ENCODE measurements around the gene RNF111. TPM values are rescaled to one million over a fixed set of nuclear protein-coding genes. Genes with fewer than 3 reads are reported as not detected.

The RNF111 gene
- polyA plus RNA-seq, 1 donor (not counting 4 experiments of a cell fraction or from before 2014, with no cell fraction given) = 27.4 TPM

DNA sequence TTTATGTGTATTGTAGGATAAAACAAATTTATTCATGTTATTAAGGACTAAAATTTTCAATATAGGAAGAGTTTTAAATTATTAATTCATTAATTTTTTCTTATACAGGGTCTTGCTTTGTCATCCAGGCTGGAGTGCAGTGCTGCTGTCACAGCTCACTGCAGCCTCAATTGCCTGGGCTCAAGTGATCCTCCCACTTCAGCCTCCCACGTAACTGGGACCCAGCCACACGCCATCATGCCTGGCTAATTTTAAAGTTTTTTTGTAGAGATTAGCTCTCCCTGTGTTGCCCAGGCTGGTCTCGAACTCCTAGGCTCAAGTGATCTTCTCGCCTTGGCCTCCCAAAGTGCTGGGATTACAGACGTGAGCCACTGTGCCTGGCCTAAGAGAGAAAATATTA lies 132.2 kb downstream of the RNF111 start:
- no peak overlapping the region for H3K9ac ChIP-seq (ENCODE audit: control insufficient read depth, extremely low read depth, insufficient read depth, low read length)
- dilution Hi-C loops (cut with MboI; ENCODE audit: extremely low pct_ligation_motif_present, low sequenced_read_pairs) = no loop called here
- no peak overlapping the region for H3K4me2 ChIP-seq (ENCODE audit: control insufficient read depth, extremely low read depth, insufficient read depth, low read depth, low read length)
- H3K79me2 ChIP-seq (ENCODE audit: control insufficient read depth, insufficient read depth, low read length) = no peaks in the 10 kb centered on the region
- no peak overlapping the region for H3K4me3 ChIP-seq (ENCODE audit: control insufficient read depth in 2 of 3, extremely low read depth in 1 of 3, insufficient read depth in 2 of 3, low read depth in 1 of 3, low read length in 3 of 3)
- H4K20me1 ChIP-seq (ENCODE audit: control insufficient read depth, extremely low read depth, insufficient read depth, low read length) = no peaks in the 10 kb centered on the region
- no peaks in the 10 kb centered on the region for H3K4me1 ChIP-seq (ENCODE audit: control insufficient read depth, extremely low read depth, insufficient read depth, low read length)
- H3K9me1 ChIP-seq (ENCODE audit: control insufficient read depth, extremely low read depth, insufficient read depth, low read length) = no peaks in the 10 kb centered on the region
- no peaks in the 10 kb centered on the region for H3K27me3 ChIP-seq (ENCODE audit: control insufficient read depth, extremely low read depth, insufficient read depth, low read length)
- H3K36me3 ChIP-seq (ENCODE audit: control insufficient read depth in 2 of 2, extremely low read depth in 1 of 2, insufficient read depth in 2 of 2, low read length in 2 of 2) = peaks cover 12 to 42% of the 10 kb centered on the region in 2 experiments
- TF ChIP-seq, protein P1, sequence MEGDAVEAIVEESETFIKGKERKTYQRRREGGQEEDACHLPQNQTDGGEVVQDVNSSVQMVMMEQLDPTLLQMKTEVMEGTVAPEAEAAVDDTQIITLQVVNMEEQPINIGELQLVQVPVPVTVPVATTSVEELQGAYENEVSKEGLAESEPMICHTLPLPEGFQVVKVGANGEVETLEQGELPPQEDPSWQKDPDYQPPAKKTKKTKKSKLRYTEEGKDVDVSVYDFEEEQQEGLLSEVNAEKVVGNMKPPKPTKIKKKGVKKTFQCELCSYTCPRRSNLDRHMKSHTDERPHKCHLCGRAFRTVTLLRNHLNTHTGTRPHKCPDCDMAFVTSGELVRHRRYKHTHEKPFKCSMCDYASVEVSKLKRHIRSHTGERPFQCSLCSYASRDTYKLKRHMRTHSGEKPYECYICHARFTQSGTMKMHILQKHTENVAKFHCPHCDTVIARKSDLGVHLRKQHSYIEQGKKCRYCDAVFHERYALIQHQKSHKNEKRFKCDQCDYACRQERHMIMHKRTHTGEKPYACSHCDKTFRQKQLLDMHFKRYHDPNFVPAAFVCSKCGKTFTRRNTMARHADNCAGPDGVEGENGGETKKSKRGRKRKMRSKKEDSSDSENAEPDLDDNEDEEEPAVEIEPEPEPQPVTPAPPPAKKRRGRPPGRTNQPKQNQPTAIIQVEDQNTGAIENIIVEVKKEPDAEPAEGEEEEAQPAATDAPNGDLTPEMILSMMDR (optimal IDR thresholded peaks at IDR 0.05 in 1 of 3, IDR thresholded peaks at IDR 0.05 in 1 of 3, conservative IDR thresholded peaks at IDR 0.05 in 1 of 3; ENCODE audit: extremely low read depth in 1 of 3, insufficient read depth in 2 of 3, low read length in 3 of 3) = no peak
- TF ChIP-seq EZH2 (IDR thresholded peaks at IDR 0.05; ENCODE audit: low read length) = no peak
- DNase-seq (ENCODE audit: low read depth, low spot score) (no peak), FAIRE-seq (no peak)
- no peak overlapping the region for H3K27ac ChIP-seq (ENCODE audit: control insufficient read depth, insufficient read depth, low read length)
- H2AFZ ChIP-seq (ENCODE audit: control insufficient read depth, low read length) = no peak overlapping the region
- H3K9me3 ChIP-seq (ENCODE audit: control insufficient read depth, low read depth, low read length) = no peaks in the 10 kb centered on the region

DNA sequence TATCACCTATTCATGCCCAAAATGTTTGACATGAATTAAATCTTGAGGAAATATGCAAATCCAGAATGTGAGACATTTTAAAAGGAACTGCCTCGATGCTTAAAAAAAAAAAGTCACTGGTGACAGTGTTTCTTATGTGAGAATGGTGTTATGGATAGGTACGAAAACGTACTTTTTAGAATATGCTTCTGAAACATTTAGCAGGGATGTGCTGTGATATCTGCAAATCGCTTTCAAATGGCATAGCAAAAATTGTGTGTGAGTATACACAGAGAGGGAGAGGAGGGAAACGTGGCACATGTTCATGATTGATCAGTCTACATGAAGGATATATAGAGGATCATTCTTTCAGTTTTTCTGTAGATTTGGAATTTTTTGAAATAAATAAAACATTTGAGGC lies 133.5 kb downstream of the RNF111 start:
- H4K20me1 ChIP-seq (ENCODE audit: control insufficient read depth, extremely low read depth, insufficient read depth, low read length) = no peaks in the 10 kb centered on the region
- FAIRE-seq (no peak), DNase-seq (ENCODE audit: low read depth, low spot score) (no peak)
- TF ChIP-seq, protein P1 (optimal IDR thresholded peaks at IDR 0.05 in 1 of 3, IDR thresholded peaks at IDR 0.05 in 1 of 3, conservative IDR thresholded peaks at IDR 0.05 in 1 of 3; ENCODE audit: extremely low read depth in 1 of 3, insufficient read depth in 2 of 3, low read length in 3 of 3) = no peak
- TF ChIP-seq EZH2 (IDR thresholded peaks at IDR 0.05; ENCODE audit: low read length) = no peak
- no peak overlapping the region for H2AFZ ChIP-seq (ENCODE audit: control insufficient read depth, low read length)
- dilution Hi-C loops (cut with MboI; ENCODE audit: extremely low pct_ligation_motif_present, low sequenced_read_pairs) = no loop called here
- H3K4me2 ChIP-seq (ENCODE audit: control insufficient read depth, extremely low read depth, insufficient read depth, low read depth, low read length) = no peak overlapping the region
- no peaks in the 10 kb centered on the region for H3K79me2 ChIP-seq (ENCODE audit: control insufficient read depth, insufficient read depth, low read length)
- H3K9ac ChIP-seq (ENCODE audit: control insufficient read depth, extremely low read depth, insufficient read depth, low read length) = no peak overlapping the region
- H3K9me3 ChIP-seq (ENCODE audit: control insufficient read depth, low read depth, low read length) = no peaks in the 10 kb centered on the region
- no peaks in the 10 kb centered on the region for H3K9me1 ChIP-seq (ENCODE audit: control insufficient read depth, extremely low read depth, insufficient read depth, low read length)
- H3K27ac ChIP-seq (ENCODE audit: control insufficient read depth, insufficient read depth, low read length) = no peak overlapping the region
- peaks cover 9 to 34% of the 10 kb centered on the region in 2 experiments for H3K36me3 ChIP-seq (ENCODE audit: control insufficient read depth in 2 of 2, extremely low read depth in 1 of 2, insufficient read depth in 2 of 2, low read length in 2 of 2)
- H3K4me1 ChIP-seq (ENCODE audit: control insufficient read depth, extremely low read depth, insufficient read depth, low read length) = no peaks in the 10 kb centered on the region
- H3K27me3 ChIP-seq (ENCODE audit: control insufficient read depth, extremely low read depth, insufficient read depth, low read length) = no peaks in the 10 kb centered on the region
- H3K4me3 ChIP-seq (ENCODE audit: control insufficient read depth in 2 of 3, extremely low read depth in 1 of 3, insufficient read depth in 2 of 3, low read depth in 1 of 3, low read length in 3 of 3) = no peak overlapping the region
